GM03348 (cell line): ENCODE measurements around the gene NFATC4.

Source experiments
- DNase-seq: peaks from one replicate; pipeline ENCODE4 v3.0.0; 2012; ENCODE audit warnings: low spot score

NFATC4 gene

DNA sequence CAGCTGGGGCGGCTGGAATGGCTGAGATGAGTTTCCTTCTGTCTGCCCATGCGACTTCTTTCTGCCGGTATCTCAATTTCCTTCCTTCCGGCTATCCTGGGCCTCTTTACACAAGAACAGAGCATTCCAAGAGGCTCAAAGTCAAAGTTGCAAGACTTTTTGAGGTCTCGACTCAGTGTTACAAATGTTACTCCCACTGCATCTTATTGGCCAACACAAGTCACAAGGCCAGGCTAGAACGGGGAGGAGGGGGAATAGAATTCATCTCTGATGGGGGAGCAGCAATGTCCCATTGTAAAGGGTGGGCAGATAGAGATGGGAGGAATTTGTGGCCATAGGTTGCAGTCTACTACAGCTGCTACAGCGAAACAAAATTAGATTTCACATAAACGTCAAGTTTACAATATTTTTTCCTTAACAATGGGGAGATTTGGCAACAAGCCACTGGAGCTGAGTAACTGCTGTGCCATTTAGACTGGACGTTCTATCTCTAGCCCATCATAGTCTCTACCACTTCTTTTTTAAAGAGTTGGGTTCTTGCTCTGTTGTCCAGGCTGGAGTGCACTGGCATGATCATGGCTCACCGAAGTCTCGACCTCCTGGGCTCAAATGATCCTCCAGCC is 21.4 kb downstream of the NFATC4 start:
- no peak for DNase-seq

GRCh38 chr14:24390701-24391468 is 22.9 kb downstream of the NFATC4 start:
- no peak for DNase-seq

GRCh38 chr14:24392325-24393091 is 24.5 kb downstream of the NFATC4 start:
- peak; percentile 53 for DNase-seq

DNA sequence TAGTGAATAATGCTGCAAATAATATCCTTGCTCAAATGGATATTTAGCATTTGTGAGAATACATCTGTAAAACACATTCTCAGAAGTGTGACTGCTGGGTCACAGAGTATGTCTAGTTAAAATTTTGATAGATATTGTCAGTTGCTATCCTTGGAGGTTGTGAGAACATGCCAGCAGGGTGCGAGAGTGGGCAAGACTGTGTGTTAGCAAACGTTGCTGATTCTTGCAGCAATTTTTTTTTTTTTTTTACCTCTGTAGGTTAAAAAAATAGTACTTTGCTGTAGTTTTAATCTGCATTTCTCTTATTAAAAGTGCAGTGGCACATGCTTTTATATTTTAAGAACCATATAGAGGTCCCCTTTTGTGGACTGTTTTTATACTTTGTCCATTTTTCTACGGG is 26.3 kb downstream of the NFATC4 start:
- no peak for DNase-seq

GRCh38 chr14:24395609-24396582 is 27.9 kb downstream of the NFATC4 start:
- DNase-seq = no peak

DNA sequence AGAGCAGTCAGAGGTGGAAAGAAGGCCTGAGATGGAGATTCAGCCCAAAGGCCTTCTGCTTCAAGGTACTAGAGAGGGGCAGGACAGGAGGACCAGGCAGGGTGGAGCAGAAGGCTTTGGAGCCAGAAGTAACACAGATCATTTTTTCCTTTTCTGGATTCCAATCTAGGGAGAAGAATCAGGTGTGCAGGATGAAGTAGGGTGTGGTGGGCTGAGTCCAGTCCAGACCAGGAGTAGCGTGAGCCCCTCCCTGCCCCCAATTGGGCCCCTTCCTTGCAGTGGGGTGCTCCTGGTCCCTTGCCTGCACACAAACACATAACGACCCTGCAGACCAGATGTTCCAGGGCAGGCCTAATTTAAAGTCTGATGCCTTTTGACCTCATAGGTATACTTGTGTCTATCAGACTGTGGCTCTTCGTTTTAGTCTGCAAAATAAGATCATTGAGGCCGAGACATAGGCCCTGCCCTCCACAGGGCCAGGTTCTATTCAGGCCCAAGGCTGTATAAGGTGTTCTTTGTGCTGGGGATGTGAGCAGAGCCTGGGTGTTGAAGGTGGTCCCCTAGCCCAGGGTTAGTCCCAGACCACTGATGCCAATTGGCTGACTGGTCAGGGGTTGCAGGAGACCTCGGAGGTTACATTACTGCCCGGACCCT is 29.8 kb downstream of the NFATC4 start:
- no peak for DNase-seq

DNA sequence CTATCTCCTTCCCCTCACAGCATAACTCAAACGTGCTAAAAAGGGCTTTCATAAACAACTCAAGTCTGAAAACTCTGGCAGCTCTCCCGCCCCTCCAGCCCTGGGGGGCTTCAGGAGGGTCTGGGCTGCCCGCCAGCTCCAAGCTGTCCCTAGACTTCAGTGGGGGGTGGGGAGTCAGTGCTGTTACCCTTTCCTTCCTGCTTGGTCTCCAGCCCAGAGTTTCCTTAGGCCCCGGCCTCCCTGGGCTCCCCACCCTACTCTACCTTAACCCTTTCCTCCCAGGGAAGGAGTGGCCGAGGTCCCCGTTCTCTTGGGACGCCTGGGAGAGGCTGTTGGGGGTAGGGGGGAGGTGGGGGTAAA is 30.3 kb downstream of the NFATC4 start:
- no peak for DNase-seq

- DNase-seq = peak; percentile 76
These were observed 30.9 kb downstream of the NFATC4 start, which contains the start of gene NYNRIN for GRCh38 chr14:24398653-24399446. NYNRIN (plus strand) TSS chr14:24399003; CDS start chr14:24399247, 244 bp downstream.

DNA sequence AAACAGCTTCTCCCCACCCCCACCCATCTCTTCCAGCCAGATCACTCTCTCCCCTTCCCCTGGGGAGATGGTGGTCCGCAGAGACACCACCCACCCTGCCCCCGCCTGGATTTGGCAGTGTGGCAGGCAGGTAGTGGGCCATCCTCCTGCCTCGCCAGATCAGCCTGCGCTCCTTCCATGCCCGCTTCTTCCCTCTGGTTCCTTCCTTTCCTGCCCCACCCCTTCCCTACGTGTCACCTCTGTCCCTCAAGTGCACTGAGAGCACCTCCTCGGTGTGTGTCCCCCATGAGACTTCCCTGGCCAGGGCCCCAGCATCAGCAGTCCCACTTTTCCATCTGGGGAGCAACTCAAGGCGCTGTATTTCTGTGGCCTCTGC is 31.5 kb downstream of the NFATC4 start:
- no peak for DNase-seq

DNA sequence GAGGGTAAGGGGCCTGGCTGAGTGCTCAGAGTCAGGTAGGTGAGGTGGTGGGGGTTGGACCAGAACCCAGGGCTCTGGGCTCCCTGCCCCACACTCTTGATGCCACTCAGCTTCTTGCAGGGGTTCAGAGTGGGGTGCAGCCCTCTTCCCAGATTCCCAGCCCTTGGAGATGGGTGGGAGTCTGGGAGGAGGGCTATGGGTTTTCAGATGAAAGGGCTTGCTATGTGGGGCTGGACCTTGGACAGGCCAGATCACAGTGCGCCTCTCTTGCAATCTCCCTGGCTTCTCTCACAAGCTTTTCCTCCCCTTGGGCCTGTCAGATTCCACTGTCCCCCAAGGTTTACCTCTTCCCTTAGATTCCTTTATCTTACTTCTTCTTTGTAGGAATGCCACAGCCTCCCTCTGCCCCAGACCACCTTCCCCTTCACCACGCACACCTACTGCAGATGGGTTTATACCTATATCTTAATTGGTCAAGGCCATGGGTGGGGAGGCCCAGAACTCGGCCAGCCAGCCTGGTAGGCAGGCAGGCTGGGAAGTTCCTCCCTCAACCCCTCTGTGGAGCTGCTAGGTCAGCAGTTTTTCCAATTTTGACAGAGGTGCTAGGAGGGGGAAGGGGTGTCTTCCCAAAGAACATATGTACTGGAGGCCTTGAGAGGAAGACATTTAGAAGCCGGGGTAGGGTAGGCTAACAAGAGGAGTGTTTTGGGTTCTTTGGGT is 32.2 kb downstream of the NFATC4 start:
- no peak for DNase-seq

DNA sequence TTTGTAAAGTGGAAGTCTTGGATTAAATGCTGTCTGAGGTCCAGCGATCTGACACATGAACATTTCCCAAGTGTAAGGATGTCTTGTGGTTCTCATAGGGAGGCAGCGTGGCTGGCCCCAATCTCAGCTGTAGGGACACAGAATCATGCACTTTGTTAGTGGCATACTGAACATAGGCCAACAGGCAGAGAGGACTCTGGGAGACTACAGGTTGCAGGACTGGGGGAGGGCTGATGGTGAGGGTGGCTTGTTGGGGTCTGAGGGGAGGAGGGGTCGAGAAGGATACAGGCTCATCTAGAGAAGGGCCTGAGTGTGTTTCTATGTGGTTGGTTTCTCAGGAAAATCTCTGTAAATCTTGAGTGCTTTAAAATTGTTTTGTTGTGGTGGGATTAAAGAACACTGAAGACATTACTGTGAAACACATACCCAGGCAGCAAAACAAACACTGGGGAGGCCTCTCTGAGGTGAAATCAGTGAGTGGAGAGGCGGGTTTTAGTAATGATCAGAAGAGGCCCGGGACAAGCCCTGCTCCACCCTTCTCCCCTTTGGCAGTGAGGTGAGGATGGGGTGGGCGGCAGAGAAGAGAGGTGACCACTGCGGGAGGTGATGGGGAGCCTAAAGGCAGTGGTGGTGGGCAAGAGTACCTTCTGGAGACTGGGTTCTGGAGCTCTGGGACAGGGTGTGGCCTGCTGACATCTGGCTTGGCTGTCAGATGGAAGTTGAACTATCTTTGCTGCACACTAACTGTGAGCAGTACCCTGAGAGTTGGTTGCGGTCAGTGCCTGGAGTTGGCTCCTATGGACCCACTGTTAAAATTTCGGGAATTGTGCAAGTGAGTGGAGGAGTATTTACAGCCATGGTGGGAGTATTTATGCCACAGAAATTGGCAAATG is 34.1 kb downstream of the NFATC4 start:
- no peak for DNase-seq

GRCh38 chr14:24403294-24403998 is 35.5 kb downstream of the NFATC4 start:
- DNase-seq = peak; percentile 40

GRCh38 chr14:24404814-24405213 is 36.8 kb downstream of the NFATC4 start:
- DNase-seq = no peak

- DNase-seq = no peak
These were observed 38.4 kb downstream of the NFATC4 start for GRCh38 chr14:24406416-24406815.

GRCh38 chr14:24407608-24408325 is 39.8 kb downstream of the NFATC4 start:
- DNase-seq = no peak

DNA sequence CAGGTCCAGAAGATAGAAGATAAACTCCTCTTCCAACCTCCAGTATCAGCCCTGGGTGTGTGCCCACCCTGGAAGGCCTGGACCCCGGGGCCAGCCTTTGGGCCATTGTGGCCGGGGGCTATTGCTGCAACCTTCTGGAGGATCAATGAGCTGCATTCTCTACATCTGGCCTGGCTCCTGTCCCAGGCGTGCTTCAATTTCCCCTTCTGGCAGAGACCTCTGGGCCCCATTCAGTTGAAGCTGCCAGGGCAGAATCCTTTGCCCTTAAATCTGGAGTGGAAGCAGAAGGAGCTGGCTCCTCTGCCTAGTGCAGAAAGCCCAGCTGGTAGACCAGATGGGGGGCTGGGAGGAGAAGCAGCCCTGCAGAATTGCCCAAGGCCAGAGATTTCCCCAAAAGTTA is 40.8 kb downstream of the NFATC4 start:
- peak; percentile 25 for DNase-seq

DNA sequence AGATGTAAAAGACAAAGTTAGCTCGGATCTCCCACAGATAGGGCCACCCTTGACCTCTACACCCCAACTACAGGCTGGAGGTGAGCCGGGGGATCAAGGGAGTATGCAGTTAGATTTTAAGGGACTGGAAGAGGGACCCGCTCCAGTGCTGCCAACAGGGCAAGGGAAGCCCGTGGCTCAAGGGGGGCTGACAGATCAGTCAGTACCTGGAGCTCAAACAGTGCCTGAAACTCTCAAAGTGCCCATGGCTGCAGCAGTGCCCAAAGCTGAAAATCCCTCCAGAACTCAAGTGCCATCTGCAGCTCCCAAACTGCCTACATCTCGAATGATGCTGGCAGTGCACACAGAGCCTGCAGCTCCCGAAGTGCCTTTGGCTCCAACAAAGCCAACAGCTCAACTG is 41.2 kb downstream of the NFATC4 start:
- DNase-seq = no peak
